ACHN (cell line): ENCODE results near the gene SLIT1.

ENCODE experiments used
- DNase-seq: peaks from one replicate; pipeline ENCODE4 v3.0.0-alpha.2; 2015
- in situ Hi-C: cut with HindIII; loops from 2 replicates; pipeline ENCODE4 v1.10.0; 2017; ENCODE audit warnings: low sequenced_read_pairs, low pct_ligation_motif_present, low pct_unique_long_range_greater_than_20kb

SLIT1 gene

GRCh38 chr10:97185326-97186058 lies at the start of gene SLIT1:
SLIT1 (minus strand) TSS chr10:97185959; CDS start chr10:97185674, 285 bp downstream.
- in situ Hi-C loops: no loop called here
- no peak for DNase-seq

GRCh38 chr10:97235353-97235752 lies 49.6 kb upstream of the SLIT1 start:
- in situ Hi-C loops: no loop called here
- no peak for DNase-seq

- DNase-seq: peak; percentile 51
Measured at GRCh38 chr10:97234400-97234799, 48.6 kb upstream of the SLIT1 start.

GRCh38 chr10:97230146-97230545 lies 44.4 kb upstream of the SLIT1 start:
- no peak for DNase-seq
- in situ Hi-C loops: no loop called here

More at GRCh38 chr10:97234400-97234799, 48.6 kb upstream of the SLIT1 start:
- in situ Hi-C loops: no loop called here

GRCh38 chr10:97229322-97230015 lies 43.7 kb upstream of the SLIT1 start:
- in situ Hi-C loops: no loop called here
- no peak for DNase-seq

GRCh38 chr10:97228775-97229157 lies 43.0 kb upstream of the SLIT1 start:
- DNase-seq: no peak
- in situ Hi-C loops: no loop called here

GRCh38 chr10:97228130-97228774 lies 42.5 kb upstream of the SLIT1 start:
- no peak for DNase-seq
- in situ Hi-C loops: no loop called here

- no peak for DNase-seq
- in situ Hi-C loops: no loop called here
Measured at GRCh38 chr10:97226398-97226797, 40.6 kb upstream of the SLIT1 start.

GRCh38 chr10:97224483-97225435 lies 39.0 kb upstream of the SLIT1 start:
- in situ Hi-C loops: no loop called here
- DNase-seq: no peak

GRCh38 chr10:97222326-97222961 lies 36.7 kb upstream of the SLIT1 start:
- in situ Hi-C loops: no loop called here
- DNase-seq: no peak

GRCh38 chr10:97220355-97220754 lies 34.6 kb upstream of the SLIT1 start:
- no peak for DNase-seq
- in situ Hi-C loops: no loop called here

GRCh38 chr10:97217299-97217698 lies 31.5 kb upstream of the SLIT1 start:
- DNase-seq: no peak
- in situ Hi-C loops: no loop called here

GRCh38 chr10:97215619-97216260 lies 30.0 kb upstream of the SLIT1 start:
- in situ Hi-C loops: no loop called here
- no peak for DNase-seq

- no peak for DNase-seq
- in situ Hi-C loops: no loop called here
Measured at GRCh38 chr10:97213431-97213830, 27.7 kb upstream of the SLIT1 start.

GRCh38 chr10:97211229-97211628 lies 25.5 kb upstream of the SLIT1 start:
- no peak for DNase-seq
- in situ Hi-C loops: no loop called here

GRCh38 chr10:97210543-97210960 lies 24.8 kb upstream of the SLIT1 start:
- in situ Hi-C loops: no loop called here
- peak; percentile 72 for DNase-seq

GRCh38 chr10:97207756-97208346 lies 22.1 kb upstream of the SLIT1 start:
- DNase-seq: no peak
- in situ Hi-C loops: no loop called here
